Stimulated activated CD8-positive, alpha-beta memory T cell treated with anti-CD3 and anti-CD28 coated beads, Interleukin-12 subunit alpha, Interleukin-12 subunit beta, amount 100 ng/mL, for 1 hour (primary cell): Measurements from ENCODE around the gene MRPL10.

Source experiments
- DNase-seq: peaks from one replicate; pipeline ENCODE4 v3.0.0-alpha.2; 2020; ENCODE audit warnings: low read depth

The MRPL10 gene

GRCh38 chr17:47812146-47812920 lies 19.0 kb downstream of the MRPL10 start:
- no peak for DNase-seq

- DNase-seq = no peak
Measured at GRCh38 chr17:47811709-47812108, 19.6 kb downstream of the MRPL10 start.

- no peak for DNase-seq
Measured at GRCh38 chr17:47810901-47811635, 20.3 kb downstream of the MRPL10 start.

- DNase-seq = no peak
Measured at GRCh38 chr17:47810200-47810821, 21.0 kb downstream of the MRPL10 start.

GRCh38 chr17:47808830-47809480 lies 22.4 kb downstream of the MRPL10 start:
- no peak for DNase-seq

GRCh38 chr17:47808036-47808829 lies 23.1 kb downstream of the MRPL10 start:
- no peak for DNase-seq

- no peak for DNase-seq
Measured at GRCh38 chr17:47807421-47807820, 23.9 kb downstream of the MRPL10 start.

- no peak for DNase-seq
Measured at GRCh38 chr17:47806913-47807255, 24.5 kb downstream of the MRPL10 start.

GRCh38 chr17:47806026-47806912 lies 25.1 kb downstream of the MRPL10 start:
- no peak for DNase-seq

GRCh38 chr17:47804461-47804860 lies 26.9 kb downstream of the MRPL10 start:
- no peak for DNase-seq

GRCh38 chr17:47803751-47804150 lies 27.6 kb downstream of the MRPL10 start:
- no peak for DNase-seq

GRCh38 chr17:47803201-47803600 lies 28.1 kb downstream of the MRPL10 start:
- DNase-seq = no peak

- peak; percentile 28 for DNase-seq
Measured at GRCh38 chr17:47802341-47803022, 28.9 kb downstream of the MRPL10 start.

GRCh38 chr17:47801906-47802305 lies 29.4 kb downstream of the MRPL10 start:
- no peak for DNase-seq

- DNase-seq = no peak
Measured at GRCh38 chr17:47801176-47801765, 30.1 kb downstream of the MRPL10 start.

GRCh38 chr17:47800686-47801085 lies 30.7 kb downstream of the MRPL10 start:
- DNase-seq = no peak

- DNase-seq = no peak
Measured at GRCh38 chr17:47797797-47798196, 33.5 kb downstream of the MRPL10 start.

GRCh38 chr17:47792979-47793378 lies 38.4 kb downstream of the MRPL10 start:
- no peak for DNase-seq

GRCh38 chr17:47792457-47792856 lies 38.9 kb downstream of the MRPL10 start:
- DNase-seq = no peak

- no peak for DNase-seq
Measured at GRCh38 chr17:47791025-47791424, 40.3 kb downstream of the MRPL10 start.
